ENCODE measurements around the gene FAM221B. TPM values are rescaled to one million over a fixed set of nuclear protein-coding genes. Genes with fewer than 3 reads are reported as not detected.

Gene FAM221B
- polyA plus RNA-seq, 1 donor from 2014 or later = 0.09 TPM

DNA sequence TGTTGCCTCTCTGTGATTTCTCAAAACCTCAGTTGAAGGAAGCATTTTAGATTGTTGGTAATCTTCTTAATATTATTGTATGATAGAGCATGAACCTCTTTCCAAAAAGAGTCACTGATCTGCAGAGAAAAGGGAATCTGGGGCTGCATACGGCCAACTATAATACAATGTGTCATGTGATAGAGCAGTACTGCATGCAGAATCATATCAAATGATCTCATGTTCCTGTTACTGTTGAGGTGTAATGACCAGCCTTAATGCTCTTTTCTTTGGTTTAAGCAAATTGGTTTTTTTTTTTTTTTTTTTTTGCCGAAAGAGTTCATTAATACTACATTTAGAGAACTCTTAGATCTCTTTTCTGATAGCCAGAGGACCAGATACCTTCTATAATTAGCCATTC is 61.5 kb downstream of the FAM221B start:
- TF ChIP-seq MXI1 (conservative IDR thresholded peaks at IDR 0.05; ENCODE audit: poor library complexity, severe bottlenecking) (no peak), POLR2AphosphoS5 (IDR thresholded peaks at IDR 0.05) (no peak), EZH2 (IDR thresholded peaks at IDR 0.05; ENCODE audit: borderline replicate concordance, insufficient read depth, low read length, poor library complexity, severe bottlenecking) (no peak), SMC3 (conservative IDR thresholded peaks at IDR 0.05; ENCODE audit: poor library complexity) (no peak), TAF1 (IDR thresholded peaks at IDR 0.05; ENCODE audit: low read depth) (no peak), EP300 (conservative IDR thresholded peaks at IDR 0.05; ENCODE audit: poor library complexity, severe bottlenecking) (no peak), RAD21 (conservative IDR thresholded peaks at IDR 0.05) (no peak)
- TF ChIP-seq, protein P1, sequence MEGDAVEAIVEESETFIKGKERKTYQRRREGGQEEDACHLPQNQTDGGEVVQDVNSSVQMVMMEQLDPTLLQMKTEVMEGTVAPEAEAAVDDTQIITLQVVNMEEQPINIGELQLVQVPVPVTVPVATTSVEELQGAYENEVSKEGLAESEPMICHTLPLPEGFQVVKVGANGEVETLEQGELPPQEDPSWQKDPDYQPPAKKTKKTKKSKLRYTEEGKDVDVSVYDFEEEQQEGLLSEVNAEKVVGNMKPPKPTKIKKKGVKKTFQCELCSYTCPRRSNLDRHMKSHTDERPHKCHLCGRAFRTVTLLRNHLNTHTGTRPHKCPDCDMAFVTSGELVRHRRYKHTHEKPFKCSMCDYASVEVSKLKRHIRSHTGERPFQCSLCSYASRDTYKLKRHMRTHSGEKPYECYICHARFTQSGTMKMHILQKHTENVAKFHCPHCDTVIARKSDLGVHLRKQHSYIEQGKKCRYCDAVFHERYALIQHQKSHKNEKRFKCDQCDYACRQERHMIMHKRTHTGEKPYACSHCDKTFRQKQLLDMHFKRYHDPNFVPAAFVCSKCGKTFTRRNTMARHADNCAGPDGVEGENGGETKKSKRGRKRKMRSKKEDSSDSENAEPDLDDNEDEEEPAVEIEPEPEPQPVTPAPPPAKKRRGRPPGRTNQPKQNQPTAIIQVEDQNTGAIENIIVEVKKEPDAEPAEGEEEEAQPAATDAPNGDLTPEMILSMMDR (IDR thresholded peaks at IDR 0.05; ENCODE audit: poor library complexity, severe bottlenecking) = no peak
- TF ChIP-seq, protein P2, sequence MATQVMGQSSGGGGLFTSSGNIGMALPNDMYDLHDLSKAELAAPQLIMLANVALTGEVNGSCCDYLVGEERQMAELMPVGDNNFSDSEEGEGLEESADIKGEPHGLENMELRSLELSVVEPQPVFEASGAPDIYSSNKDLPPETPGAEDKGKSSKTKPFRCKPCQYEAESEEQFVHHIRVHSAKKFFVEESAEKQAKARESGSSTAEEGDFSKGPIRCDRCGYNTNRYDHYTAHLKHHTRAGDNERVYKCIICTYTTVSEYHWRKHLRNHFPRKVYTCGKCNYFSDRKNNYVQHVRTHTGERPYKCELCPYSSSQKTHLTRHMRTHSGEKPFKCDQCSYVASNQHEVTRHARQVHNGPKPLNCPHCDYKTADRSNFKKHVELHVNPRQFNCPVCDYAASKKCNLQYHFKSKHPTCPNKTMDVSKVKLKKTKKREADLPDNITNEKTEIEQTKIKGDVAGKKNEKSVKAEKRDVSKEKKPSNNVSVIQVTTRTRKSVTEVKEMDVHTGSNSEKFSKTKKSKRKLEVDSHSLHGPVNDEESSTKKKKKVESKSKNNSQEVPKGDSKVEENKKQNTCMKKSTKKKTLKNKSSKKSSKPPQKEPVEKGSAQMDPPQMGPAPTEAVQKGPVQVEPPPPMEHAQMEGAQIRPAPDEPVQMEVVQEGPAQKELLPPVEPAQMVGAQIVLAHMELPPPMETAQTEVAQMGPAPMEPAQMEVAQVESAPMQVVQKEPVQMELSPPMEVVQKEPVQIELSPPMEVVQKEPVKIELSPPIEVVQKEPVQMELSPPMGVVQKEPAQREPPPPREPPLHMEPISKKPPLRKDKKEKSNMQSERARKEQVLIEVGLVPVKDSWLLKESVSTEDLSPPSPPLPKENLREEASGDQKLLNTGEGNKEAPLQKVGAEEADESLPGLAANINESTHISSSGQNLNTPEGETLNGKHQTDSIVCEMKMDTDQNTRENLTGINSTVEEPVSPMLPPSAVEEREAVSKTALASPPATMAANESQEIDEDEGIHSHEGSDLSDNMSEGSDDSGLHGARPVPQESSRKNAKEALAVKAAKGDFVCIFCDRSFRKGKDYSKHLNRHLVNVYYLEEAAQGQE (IDR thresholded peaks at IDR 0.05; ENCODE audit: borderline replicate concordance) = no peak
- H3K27me3 ChIP-seq (ENCODE audit: insufficient read depth, low read depth, low read length) = no peaks in the 10 kb centered on the region
- peaks cover 3% of the 10 kb centered on the region for H3K79me2 ChIP-seq (replicated peaks; ENCODE audit: insufficient read depth, low read length)
- H3K9ac ChIP-seq (ENCODE audit: low read length) = no peak overlapping the region
- no peak overlapping the region for H3K4me3 ChIP-seq (ENCODE audit: low read length)
- no peaks in the 10 kb centered on the region for H3F3A ChIP-seq (ENCODE audit: insufficient read depth, low read length, poor library complexity, severe bottlenecking)
- H3K9me2 ChIP-seq (ENCODE audit: insufficient read depth, low read length) = no peaks in the 10 kb centered on the region
- H3K36me3 ChIP-seq (ENCODE audit: insufficient read depth, low read length) = no peaks in the 10 kb centered on the region
- no peak overlapping the region for H3K4me2 ChIP-seq (ENCODE audit: low read length)
- no peaks in the 10 kb centered on the region for H4K20me1 ChIP-seq (ENCODE audit: insufficient read depth)
- H3K27ac ChIP-seq (ENCODE audit: low read length) = no peak overlapping the region
- H2AFZ ChIP-seq (ENCODE audit: low read depth, low read length) = no peak overlapping the region
- no peaks in the 10 kb centered on the region for H3K9me3 ChIP-seq (ENCODE audit: low read length)

Small RNA genes within 50 kb of the gene (small RNA-seq; reads per million reads assigned to genes)
- 0 to 0.86 (median 0.32) reads per million in 3 experiments for gene HINT2

Other genes starting within 250 kb of the FAM221B start
- 37.9 and 44.3 TPM in 2 replicates for gene TESK1, start 223.5 kb downstream of the FAM221B start, polyA plus RNA-seq
- gene CD72, start 210.3 kb downstream of the FAM221B start, polyA plus RNA-seq = not detected in 2 replicates
- not detected in 2 replicates for gene SIT1, start 177.8 kb downstream of the FAM221B start, polyA plus RNA-seq
- 9,508 TPM in 1 of 2 replicates, not detected in the other for gene RMRP, start 170.7 kb downstream of the FAM221B start, polyA plus RNA-seq
- 41.4 and 44.4 TPM in 2 replicates for gene CCDC107, start 170.4 kb downstream of the FAM221B start, polyA plus RNA-seq
- 0.51 TPM in 1 of 2 replicates, not detected in the other for gene ARHGEF39, start 163.5 kb downstream of the FAM221B start, polyA plus RNA-seq
- gene CA9, start 154.8 kb downstream of the FAM221B start, polyA plus RNA-seq = not detected in 2 replicates
- not detected in 2 replicates for gene TPM2, start 138.8 kb downstream of the FAM221B start, polyA plus RNA-seq
- gene TLN1, start 96.5 kb downstream of the FAM221B start, polyA plus RNA-seq = 7.1 and 9.0 TPM in 2 replicates
- 88.4 and 92.9 TPM in 2 replicates for gene CREB3, start 96.1 kb downstream of the FAM221B start, polyA plus RNA-seq
- gene GBA2, start 79.5 kb downstream of the FAM221B start, polyA plus RNA-seq = 102 and 113 TPM in 2 replicates
- 8.1 and 9.9 TPM in 2 replicates for gene RGP1, start 79.4 kb downstream of the FAM221B start, polyA plus RNA-seq
- gene MSMP, start 74.5 kb downstream of the FAM221B start, polyA plus RNA-seq = not detected in 2 replicates
- gene NPR2, start 37.1 kb downstream of the FAM221B start, polyA plus RNA-seq = 3.1 and 9.6 TPM in 2 replicates
- 2.9 and 4.2 TPM in 2 replicates for gene SPAG8, start 16.5 kb downstream of the FAM221B start, polyA plus RNA-seq
- gene HINT2, start 13.7 kb downstream of the FAM221B start, polyA plus RNA-seq = 31.0 and 31.6 TPM in 2 replicates
- gene TMEM8B, start 496 bp upstream of the FAM221B start, polyA plus RNA-seq = 12.7 and 12.9 TPM in 2 replicates
- gene OR13J1, start 41.7 kb upstream of the FAM221B start, polyA plus RNA-seq = not detected in 2 replicates
- gene HRCT1, start 77.5 kb upstream of the FAM221B start, polyA plus RNA-seq = 0.84 TPM in 1 of 2 replicates, not detected in the other
- 0.35 TPM in 1 of 2 replicates, not detected in the other for gene SPAAR, start 80.8 kb upstream of the FAM221B start, polyA plus RNA-seq
- not detected in 2 replicates for gene OR2S2, start 129.4 kb upstream of the FAM221B start, polyA plus RNA-seq
- 6.9 and 10.2 TPM in 2 replicates for gene RECK, start 208.2 kb upstream of the FAM221B start, polyA plus RNA-seq

Measured in neural cell (in vitro differentiated cells).